Cortex of kidney (tissue), 1 donor: ENCODE measurements around the gene CHD9NB.

Source experiments
- DNase-seq: peaks from one replicate; lab custom pipeline; 2025; lab: John Stamatoyannopoulos, UW

The CHD9NB gene

DNA sequence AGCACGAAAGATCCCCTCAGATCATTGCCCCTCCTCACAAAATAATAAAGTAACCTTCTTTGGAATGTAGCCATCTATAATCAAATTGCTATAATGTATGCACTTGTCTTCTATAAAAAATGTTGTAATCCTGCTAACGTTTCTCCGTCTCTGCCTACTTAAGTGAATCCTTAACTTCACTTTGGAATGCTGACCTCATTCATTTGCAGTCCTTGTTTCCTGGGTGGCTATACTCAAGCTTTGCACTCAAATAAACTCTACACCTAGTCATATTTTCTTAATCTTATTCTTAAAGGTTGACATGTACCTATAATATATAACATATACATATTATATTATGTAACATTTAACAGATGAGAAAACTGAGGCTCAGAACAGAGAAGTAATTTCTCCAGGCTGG, 22.7 kb downstream of the CHD9NB start:
- no peak for DNase-seq

- no peak for DNase-seq
These were observed 28.7 kb downstream of the CHD9NB start for GRCh38 chr16:53024045-53024444.

GRCh38 chr16:53022374-53022773, 30.3 kb downstream of the CHD9NB start:
- DNase-seq, result no peak

GRCh38 chr16:53018834-53019416, 33.8 kb downstream of the CHD9NB start:
- DNase-seq, result no peak

GRCh38 chr16:53014287-53014686, 38.4 kb downstream of the CHD9NB start:
- no peak for DNase-seq

DNA sequence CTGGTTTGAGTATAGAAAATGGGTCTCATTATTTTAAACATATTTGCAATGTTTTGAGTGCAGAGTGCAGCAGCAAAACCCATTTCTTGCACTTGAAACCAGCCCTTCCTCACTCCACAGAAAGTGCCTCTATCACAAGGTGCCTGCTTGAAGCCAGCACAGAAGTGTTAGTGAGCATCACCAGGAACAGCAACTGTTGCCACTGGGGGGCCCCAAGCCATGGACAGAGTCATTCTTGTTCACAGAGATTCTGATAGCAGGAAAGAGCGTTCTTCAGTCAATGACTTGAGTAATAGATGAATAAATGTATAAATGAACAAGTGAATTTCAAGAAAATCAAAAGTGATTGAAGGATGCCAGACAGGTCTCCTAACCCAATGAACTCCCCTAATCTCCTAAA, 45.6 kb downstream of the CHD9NB start:
- DNase-seq, result no peak

DNA sequence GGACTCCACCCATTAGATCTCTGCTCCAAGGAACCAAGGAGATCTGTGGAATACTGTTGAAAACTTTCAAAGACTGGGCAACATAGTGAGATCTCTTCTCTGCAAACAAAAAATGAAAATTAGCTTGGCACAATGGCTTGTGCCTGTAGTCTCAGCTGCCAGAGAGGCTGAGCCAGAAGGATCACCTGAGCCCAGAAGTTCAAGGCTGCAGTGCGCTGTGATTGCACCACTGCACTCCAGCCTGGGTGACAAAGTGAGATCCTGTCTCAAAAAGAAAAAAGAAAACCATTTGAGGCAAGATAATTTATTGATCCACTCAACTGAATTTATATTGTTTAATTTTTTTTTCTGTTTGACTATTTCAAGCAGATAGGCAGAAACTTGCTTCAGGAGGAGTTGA, 54.8 kb downstream of the CHD9NB start:
- no peak for DNase-seq

GRCh38 chr16:52994942-52995341, 57.8 kb downstream of the CHD9NB start:
- no peak for DNase-seq

DNA sequence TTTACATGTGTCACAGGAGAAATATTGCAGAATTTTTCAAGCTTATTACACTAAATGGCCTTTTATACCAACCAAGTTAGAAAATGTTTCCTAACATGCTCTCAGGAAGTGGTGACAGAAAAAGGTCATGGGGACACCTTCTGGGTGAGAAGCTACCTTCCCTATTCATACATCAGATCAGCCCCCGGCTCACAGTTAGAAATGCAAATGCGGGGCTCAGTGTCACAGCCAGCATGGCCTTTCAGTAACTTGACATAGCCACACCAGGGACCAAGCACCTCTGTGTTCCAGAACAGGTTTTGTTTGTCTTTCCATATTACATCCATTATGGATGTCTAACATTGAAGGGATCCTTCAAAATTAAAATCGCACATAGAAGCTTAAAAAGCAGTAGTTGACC, 59.5 kb downstream of the CHD9NB start:
- DNase-seq, result no peak

DNA sequence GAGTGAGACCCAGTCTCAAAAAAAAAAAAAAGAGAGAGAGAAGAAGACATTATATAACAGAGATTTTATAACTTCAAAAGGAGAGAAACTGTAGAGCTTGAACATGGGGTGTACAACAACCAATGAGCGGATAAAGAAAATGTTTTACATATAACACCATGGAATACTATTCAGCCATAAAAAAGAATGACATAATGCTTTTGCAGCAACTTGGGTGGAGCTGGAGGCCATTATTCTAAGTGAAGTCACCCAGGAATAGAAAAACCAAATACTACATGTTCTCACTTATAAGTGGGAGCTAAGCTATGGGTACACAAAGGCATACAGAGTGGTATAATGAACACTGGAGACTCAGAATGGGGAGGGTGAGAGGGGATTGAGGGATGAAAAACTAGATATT, 61.1 kb downstream of the CHD9NB start:
- no peak for DNase-seq
